ENCODE results near the gene COL5A1.

Gene COL5A1

GRCh38 chr9:134607971-134608370 lies 33.6 kb upstream of the COL5A1 start:
- DNase-seq: no peak

DNA sequence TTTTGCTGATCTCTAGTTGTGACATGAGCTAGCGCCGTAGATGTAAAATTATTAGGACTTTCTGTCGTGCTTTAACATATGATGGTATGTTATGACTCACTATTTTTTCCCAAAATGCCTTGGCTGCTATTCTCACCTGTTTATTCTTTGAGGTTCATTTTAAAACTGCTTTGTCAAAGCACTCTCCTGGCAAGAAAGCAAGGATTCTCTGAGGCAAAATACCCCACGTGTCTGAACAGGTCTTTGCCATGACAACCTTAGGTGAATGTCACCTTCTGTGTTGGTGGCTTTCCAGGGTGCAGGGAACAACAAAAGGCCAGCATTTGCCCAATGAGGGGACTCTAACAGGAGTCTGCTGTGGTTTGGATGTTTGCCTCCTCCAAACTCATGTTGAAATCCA lies 30.6 kb upstream of the COL5A1 start:
- DNase-seq: no peak

GRCh38 chr9:134612309-134612708 lies 29.3 kb upstream of the COL5A1 start:
- DNase-seq: no peak

- DNase-seq: no peak
These were observed 28.9 kb upstream of the COL5A1 start for GRCh38 chr9:134612715-134613114.

GRCh38 chr9:134614256-134614655 lies 27.3 kb upstream of the COL5A1 start:
- no peak for DNase-seq

GRCh38 chr9:134616341-134616740 lies 25.3 kb upstream of the COL5A1 start:
- DNase-seq: no peak

- no peak for DNase-seq
These were observed 24.4 kb upstream of the COL5A1 start for GRCh38 chr9:134617246-134617645.

GRCh38 chr9:134617836-134618162 lies 23.8 kb upstream of the COL5A1 start:
- no peak for DNase-seq

DNA sequence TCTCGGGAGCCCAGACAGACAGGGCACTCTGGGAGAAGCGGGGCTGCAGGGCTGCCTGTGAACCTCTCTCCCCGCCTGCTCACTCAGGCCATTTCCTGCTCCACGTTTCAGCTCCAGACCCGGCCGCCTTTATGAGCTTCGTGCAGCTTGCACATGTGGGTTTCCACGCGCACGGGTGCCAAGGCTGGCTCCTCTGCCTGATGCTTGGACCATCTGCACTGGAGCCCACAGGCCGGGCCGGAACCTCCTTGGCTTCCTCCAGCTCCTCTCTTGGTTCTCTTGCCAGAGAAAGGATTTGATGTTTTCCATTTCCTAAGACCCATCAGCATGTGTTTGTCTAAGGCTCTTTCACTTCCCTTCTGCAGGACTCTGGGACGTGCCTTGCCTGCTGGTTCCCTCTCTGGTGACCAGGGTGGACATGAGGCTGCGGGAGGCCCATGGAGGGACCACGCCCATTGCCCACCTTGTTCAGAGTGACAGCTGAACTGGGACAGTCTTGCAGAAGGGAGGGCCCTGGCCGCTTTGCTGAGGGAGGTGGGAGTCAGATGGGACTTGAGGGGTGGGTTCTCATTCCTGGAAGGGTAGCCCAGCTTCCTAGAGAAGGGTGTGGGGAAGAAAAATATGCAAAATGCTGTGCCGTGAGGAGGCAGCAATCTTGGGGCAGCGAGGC lies 23.3 kb upstream of the COL5A1 start:
- DNase-seq: no peak

DNA sequence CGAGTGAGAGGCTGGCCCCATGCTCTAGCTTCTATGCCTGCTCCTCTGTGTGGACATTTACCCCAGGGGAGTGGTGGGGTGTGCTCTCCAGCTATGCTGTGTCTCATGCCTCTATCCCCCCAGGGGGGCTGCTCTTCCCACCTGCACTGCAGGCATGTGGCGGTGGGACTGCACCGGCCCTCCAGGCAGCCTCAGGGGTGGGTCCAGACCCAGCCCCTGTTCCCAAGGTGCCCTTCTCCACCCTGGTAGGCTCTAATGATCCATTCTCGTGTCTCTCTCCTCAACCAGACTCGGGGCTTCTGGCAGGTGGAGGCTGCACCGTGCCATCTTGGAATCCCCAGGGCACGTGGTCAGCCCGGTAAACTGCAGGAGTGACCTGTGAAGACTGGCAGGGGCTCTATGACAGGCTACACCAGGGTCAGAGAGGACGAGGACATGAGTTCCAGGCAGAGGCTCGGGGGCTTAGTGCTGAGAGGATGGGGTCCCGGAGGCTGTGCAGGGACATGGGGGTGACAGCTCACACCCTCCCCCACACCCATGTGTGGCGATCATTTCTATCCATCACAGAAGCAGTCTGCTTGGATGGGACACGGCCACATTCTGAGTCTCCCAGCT lies 22.7 kb upstream of the COL5A1 start:
- no peak for DNase-seq

DNA sequence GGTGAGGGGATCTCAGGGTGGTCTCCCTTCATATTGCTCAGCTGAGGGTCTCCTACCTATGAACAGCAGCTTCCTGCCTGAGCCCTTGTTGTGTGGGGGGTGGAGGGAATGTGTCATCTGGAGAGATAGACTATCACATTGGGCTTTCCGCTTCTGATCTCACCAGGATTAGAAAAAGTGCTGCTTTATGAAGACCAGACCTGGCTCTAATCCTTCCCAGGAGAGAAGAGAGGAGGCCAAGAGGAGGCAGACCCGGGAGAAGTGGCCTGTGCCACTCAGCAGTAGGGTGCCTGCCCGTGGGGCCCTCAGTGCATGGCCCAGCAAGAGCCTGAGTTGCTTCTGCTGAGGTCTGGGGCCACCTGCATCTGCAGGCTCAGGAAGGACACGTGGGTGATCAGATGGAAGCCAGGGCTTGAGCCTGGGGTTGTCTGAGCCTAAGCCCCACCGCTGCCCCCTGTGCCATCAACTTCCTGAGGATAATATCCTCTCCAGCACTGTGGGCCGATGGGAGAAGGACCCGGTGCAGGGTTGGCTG lies 22.1 kb upstream of the COL5A1 start:
- no peak for DNase-seq

DNA sequence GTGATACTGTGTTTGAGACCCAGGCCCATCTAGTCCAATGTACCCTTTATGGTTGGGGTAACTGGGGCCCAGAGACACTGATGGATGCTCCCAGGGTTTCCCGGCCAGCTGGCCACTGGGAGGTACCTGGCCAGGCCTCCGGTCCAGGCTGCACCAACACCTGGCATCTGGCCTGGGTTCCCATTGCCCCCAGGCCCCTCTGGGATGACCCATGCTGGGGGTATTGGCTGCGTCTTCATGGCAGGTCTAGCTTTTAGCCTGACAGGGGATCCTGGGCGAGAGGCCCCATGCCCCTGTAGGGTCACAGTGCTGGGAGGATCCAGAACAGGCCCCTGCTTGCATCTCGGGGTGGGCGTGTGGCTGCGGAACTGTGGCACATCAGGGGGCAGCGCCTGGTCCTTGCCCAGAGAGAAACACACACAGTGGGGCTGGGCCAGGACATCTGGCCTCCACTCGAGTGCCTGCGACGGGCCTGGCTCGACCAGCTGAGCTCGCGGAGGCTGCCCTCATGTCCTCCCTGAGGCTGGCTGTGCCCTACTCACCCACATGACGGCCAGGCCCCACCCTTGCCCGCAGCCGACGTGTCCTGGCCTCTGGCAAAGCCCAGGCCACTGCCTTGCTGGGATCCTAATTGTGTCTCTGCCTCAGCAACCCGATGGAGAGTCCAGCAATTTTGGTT lies 21.5 kb upstream of the COL5A1 start:
- DNase-seq: no peak

DNA sequence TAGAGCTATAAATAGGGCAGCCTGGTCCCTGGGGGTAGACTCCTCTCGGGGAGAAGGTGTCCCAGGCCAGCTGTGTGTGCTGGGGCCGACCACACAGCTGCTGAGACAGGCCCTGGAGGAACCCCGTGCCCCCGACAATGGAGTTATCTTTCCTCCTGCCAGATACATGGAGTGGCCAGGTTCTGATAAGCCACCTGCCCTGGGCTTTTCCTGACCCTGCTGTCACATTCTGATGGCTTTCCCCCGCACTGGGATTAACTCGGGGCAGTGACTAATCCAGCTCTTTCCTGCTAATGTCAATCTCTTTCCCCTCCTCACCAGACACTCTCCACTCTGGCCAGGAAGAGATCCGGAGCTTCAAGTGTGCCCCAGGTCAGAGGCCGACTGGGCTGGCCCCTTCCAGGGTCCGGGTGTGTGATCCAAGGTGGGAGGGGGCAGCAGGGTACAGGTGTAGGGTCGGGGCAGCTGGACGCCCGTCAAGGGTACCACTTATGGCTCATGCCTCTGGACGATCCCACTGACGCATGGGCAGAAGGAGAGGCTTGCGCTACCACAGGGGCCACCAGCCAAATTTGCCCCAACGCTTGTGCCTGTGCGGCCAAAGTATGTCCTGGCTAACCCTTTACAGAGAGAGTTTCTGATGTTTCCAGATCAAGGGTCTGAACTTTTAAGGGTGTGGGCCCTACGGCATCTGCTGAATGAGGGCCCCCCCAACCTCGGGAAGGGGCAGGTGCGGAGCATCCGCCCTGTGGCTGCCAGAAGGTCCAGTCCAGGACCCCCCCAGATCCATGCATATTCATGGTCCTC lies 20.6 kb upstream of the COL5A1 start:
- DNase-seq: no peak

- no peak for DNase-seq
These were observed 20.0 kb upstream of the COL5A1 start for GRCh38 chr9:134621558-134622110.

DNA sequence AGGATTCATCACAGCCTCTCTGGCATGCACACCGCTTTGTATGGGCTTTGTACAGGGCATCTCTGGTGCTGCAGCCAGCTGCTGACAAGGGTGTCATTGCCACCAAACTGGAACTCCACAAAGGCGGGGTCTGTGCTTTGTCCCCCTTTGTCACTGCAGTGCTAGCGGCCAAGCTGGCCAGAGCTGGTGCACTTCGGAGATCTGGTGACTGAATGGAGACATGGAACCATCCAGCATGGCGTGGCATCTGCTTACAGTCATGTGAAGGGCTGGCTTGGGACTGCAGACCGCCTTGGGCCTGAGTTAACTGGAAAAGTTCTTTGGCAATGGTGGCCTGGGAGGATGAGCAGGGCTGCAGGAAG lies 18.7 kb upstream of the COL5A1 start:
- no peak for DNase-seq

GRCh38 chr9:134623258-134624066 lies 18.1 kb upstream of the COL5A1 start:
- no peak for DNase-seq

DNA sequence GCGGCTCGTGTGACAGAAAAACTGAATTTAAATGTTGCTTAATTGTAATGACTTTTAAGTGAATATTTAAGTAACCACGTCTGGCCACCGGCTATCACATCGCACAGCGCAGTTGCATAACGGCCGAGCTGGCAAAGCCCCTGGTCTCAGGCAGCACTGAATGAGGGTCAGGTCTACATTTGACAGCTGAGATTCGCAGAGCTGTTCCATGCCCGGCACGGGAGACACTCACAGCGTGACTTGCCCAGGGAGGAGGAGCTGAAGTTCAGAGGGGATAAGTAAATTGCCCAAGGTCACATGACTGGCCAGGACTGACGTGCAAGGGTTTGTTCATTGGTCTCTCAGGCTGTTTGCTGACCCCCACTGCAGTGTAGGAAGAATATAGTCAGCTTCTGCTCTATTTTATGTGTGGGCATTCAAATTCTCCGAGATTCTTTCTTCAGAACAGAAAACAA lies 17.4 kb upstream of the COL5A1 start:
- no peak for DNase-seq

- DNase-seq: no peak
These were observed 16.9 kb upstream of the COL5A1 start for GRCh38 chr9:134624621-134625181.

DNA sequence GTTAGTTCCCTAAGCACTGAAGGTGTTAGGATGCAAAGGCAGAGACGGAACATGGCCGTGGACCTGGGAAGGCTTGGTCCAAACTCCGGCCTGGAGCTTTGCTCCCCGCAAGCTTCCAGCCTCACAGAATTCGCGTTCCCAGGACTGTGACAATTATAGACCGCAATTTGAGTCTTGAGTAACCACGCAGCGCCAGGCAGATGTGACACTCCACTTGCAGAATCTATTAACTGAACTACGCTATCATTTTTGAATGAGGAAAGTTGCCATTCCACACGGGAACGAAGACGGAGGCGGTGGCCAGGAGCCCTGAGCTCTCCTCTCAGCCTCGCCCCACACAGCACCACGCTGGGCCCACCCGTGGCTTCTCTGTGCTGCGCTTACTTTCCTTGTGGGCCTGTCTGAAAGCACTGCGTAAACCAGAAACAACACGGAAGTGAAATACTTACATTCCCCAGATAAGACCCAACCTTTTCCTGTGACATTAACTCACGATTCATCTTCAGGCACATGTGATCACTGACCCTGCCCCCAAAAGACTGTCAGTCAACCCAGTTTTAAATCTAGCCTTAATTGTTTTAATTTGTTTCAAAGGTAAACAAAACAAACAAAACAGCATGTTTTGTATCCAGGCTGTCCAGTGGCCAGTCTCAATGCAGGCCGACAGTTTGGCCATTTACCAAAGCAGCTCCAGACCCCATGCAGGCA lies 16.1 kb upstream of the COL5A1 start:
- DNase-seq: no peak

DNA sequence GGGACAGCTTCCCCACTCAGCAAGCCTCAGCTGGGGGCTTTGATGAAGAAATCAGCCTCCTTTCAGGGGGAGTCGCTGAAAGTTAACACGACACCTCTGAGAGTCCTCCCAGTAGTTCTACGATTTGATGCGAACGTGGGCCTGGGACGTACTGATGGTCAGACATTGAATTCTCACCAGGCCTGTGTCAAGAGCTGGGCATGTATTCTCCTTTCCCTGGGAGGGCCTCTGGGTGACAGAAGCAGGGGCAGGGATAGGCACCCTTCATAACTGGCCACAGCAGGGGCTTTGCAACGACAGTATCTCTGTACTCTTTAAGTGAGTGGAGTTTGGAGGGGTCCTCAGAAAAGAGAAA lies 15.6 kb upstream of the COL5A1 start:
- no peak for DNase-seq
